ENCODE data around the gene ARAP1.
A peak's percentile ranks its signal among the peaks of the same experiment; 100 is the strongest.

ARAP1 gene

GRCh38 chr11:72722050-72722748 lies 30.0 kb downstream of the ARAP1 start:
- peak; percentile 90 for DNase-seq

GRCh38 chr11:72721689-72722049 lies 30.5 kb downstream of the ARAP1 start:
- DNase-seq = peak; percentile 50

- DNase-seq = no peak
Measured at GRCh38 chr11:72721276-72721675, 30.9 kb downstream of the ARAP1 start.

GRCh38 chr11:72720784-72721183 lies 31.4 kb downstream of the ARAP1 start:
- no peak for DNase-seq

GRCh38 chr11:72720047-72720446 lies 32.2 kb downstream of the ARAP1 start:
- DNase-seq = no peak

GRCh38 chr11:72719551-72719950 lies 32.7 kb downstream of the ARAP1 start:
- no peak for DNase-seq

- DNase-seq = no peak
Measured at GRCh38 chr11:72719144-72719543, 33.1 kb downstream of the ARAP1 start.

- DNase-seq = no peak
Measured at GRCh38 chr11:72718101-72718501, 34.1 kb downstream of the ARAP1 start.

- DNase-seq = no peak
Measured at GRCh38 chr11:72716788-72717435, 35.3 kb downstream of the ARAP1 start.

- no peak for DNase-seq
Measured at GRCh38 chr11:72716290-72716689, 35.9 kb downstream of the ARAP1 start.

GRCh38 chr11:72712841-72713240 lies 39.4 kb downstream of the ARAP1 start:
- DNase-seq = no peak

GRCh38 chr11:72712168-72712751 lies 39.9 kb downstream of the ARAP1 start:
- no peak for DNase-seq

- no peak for DNase-seq
Measured at GRCh38 chr11:72711141-72711540, 41.1 kb downstream of the ARAP1 start.

GRCh38 chr11:72710278-72710677 lies 41.9 kb downstream of the ARAP1 start:
- no peak for DNase-seq

- DNase-seq = no peak
Measured at GRCh38 chr11:72709478-72710238, 42.5 kb downstream of the ARAP1 start.

GRCh38 chr11:72707032-72707431 lies 45.2 kb downstream of the ARAP1 start:
- no peak for DNase-seq

- no peak for DNase-seq
Measured at GRCh38 chr11:72706579-72706978, 45.6 kb downstream of the ARAP1 start.

- no peak for DNase-seq
Measured at GRCh38 chr11:72705442-72706365, 46.5 kb downstream of the ARAP1 start.

GRCh38 chr11:72704783-72705265 lies 47.4 kb downstream of the ARAP1 start:
- no peak for DNase-seq

- DNase-seq = no peak
Measured at GRCh38 chr11:72704028-72704782, 48.0 kb downstream of the ARAP1 start.

GRCh38 chr11:72703267-72704008 lies 48.8 kb downstream of the ARAP1 start:
- DNase-seq = no peak

Measured in CD4-positive, alpha-beta T cell treated with Interleukin-10 for 1 hour (primary cell).